Activated CD8-positive, alpha-beta memory T cell treated with anti-CD3 and anti-CD28 coated beads for 48 hours (primary cell): ENCODE results near the gene COQ10B.
A peak's percentile ranks its signal among the peaks of the same experiment; 100 is the strongest.

ENCODE experiments used
- DNase-seq, 3 experiments: peaks; one replicate each; pipeline ENCODE4 v3.0.0-alpha.2; 2020; ENCODE audit warnings: low read depth in 2 of 3, low spot score in 2 of 3

The COQ10B gene

DNA sequence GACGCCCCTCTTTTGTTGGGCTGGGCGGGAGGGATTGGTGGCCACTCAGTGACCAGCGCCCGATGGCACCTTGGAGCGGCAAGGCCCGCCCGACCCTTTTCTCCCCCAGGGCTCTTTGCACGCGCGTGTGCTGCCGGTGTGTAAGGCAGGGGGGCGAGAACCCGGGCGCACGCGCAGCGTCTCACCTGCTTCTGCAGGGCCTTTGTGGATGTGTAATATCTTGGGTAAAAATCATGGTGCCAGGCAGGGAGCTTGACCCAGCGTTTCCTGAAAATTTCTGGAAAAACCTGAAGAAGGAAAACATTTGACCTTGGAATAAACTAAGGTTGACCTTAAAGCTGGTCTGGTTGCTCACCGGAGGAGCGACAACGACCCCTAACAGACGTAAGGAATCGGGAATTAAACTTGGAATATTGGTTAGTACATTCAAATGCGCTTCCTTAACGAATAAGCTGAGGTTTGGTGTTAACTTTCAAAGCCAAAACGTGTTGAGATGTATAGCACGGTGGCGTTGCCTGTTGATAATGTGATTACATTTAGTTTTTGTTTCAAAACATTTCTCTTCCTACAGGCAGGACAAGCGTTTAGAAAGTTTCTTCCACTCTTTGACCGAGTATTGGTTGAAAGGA lies 47.3 kb downstream of the COQ10B start:
- DNase-seq = no peak

DNA sequence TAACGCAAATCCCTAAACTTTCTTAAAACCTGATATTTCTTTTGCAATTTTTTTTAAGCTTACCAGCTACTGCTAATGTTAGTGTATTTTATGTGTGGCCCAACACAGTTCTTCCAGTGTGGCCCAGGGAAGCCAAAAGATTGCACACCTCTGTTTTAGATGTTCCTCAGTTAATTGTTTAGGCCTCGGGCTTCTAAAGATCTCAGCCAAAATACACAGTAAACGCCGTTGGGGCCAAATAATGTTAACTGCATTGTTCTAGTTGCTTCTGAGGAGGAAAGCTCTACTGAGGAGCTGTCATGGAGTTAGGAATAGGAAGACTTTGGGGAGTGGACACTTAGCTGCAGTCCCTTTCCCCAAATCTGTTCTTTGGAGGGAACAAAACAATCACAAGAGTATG lies 48.8 kb downstream of the COQ10B start:
- DNase-seq = no peak

DNA sequence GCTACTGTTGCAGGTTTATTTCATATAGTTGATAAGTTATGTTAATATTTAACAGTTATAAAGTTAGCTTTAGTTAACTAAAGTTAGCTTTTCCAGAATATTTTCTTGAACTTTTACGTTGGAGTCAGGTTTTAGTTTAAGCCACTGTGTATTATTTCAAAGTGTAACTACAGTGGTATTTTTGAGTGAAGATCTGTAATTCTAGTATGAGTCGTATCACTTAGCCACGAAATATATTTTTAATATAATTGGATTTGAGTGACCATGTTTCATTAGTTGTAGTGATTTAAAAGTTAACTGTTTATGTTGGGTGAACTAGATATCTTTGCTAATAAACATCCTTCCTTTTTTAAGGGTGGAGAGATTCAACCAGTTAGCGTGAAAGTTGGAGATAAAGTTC lies 49.3 kb downstream of the COQ10B start:
- no peak for DNase-seq

DNA sequence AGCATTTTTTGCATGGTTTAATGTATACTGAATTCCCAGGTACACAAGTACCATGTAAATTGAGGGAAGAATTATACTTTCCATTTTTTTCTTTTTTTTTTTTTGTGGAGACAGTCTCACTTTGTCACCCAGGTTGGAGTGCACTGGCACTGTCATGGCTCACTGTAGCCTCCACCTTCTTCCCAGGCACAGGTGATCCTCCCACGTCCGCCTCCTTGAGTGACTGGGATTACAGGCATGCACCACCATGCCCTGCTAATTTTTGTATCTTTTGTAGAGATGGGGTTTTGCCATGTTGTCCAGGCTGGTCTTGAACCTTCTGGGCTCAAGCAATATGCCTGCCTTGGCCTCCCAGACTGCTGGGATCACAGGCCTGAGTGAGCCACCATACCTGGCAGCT lies 50.6 kb downstream of the COQ10B start:
- no peak for DNase-seq

DNA sequence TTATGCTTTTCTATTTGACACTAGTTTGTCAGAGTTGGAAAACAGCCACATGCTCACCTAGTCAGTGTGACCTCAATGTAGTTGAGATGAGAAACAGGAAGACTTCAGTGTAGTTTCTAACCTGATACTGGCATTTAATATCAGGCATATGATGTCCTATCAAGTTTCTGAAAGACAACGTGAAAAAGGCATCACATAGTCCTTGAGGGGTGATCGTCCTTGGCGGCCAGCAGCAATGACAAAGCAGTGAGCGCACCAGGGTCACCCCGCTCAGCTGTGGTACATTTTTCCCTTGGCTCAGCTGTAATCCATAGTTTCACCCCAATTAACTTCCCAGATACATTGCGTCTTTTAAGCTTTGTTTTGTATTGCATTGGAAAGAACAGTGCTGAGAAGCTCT lies 51.2 kb downstream of the COQ10B start:
- DNase-seq = no peak

DNA sequence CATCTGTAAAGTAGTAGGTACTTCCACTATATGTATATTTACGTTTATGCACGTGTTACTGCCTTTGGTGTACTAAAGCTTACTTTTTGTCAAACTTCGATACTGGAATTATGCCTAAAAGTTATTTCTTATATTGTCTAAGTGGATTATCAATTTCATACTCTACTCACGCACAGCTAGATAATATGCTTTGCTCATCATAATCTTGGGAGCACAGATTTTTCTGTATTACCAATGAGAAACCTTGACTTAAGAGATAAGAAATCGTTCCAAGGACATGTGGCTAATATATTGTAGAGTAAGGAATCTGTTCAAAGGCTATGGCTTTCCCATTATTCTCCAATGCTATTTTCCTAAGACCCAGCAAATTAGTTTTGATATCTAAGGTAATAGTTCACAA lies 53.3 kb downstream of the COQ10B start:
- DNase-seq = no peak

DNA sequence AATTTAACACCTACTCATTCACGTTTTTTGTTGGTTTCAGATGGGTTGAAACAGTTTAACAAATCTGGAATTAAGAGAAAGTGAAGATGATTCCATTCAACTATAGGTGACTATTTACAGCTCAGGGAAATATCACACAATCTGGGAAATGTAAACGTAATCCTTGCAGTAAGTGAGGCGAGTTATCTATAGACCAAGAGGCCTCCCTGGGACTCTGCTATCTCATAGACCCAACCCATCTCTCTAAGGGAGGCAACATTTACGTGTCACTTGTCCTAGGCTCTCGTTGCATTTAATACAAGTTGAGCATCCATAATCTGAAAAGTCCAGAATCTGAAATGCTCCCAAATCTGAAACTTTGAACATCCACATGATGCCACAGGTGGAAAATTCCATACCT lies 60.6 kb downstream of the COQ10B start:
- DNase-seq = no peak

DNA sequence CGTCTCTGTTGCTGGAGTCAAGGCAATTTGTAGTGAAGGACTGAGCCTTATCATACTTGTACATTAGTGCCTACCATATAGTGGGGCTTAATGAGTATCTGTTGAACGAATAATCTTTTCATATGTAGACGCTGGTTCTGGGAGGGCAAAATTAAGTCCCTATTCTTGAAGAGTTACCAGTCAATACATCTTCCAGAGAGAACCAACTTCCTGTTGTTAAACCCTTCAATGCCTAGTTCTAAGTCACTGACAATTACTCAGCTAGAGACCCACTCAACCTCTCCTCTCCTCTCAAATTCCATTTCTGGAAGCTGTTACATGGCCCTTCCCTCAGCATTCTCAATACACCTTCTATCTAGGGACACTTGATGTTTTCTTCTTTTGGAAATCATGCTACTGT lies 61.4 kb downstream of the COQ10B start:
- no peak for DNase-seq

DNA sequence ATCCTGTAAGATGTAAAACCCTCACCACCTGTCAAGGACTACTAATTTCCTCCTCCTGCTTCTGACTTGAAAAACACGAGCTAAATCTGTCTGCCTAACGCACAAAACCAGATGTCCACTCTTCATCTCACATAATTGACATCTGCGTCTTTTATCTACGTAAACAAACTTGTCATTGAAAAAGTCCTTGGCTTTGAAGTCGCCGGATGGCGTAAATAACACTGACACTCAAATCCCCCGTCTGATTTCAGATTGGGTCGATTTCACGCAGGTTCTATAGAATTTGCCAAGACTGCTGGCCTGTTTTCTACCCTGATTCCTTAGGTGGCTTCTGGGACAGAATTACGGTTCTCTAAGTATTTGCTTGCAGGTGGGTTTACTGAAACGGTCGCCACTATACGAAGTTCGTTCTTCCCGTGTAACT lies 62.0 kb downstream of the COQ10B start:
- no peak for DNase-seq

DNA sequence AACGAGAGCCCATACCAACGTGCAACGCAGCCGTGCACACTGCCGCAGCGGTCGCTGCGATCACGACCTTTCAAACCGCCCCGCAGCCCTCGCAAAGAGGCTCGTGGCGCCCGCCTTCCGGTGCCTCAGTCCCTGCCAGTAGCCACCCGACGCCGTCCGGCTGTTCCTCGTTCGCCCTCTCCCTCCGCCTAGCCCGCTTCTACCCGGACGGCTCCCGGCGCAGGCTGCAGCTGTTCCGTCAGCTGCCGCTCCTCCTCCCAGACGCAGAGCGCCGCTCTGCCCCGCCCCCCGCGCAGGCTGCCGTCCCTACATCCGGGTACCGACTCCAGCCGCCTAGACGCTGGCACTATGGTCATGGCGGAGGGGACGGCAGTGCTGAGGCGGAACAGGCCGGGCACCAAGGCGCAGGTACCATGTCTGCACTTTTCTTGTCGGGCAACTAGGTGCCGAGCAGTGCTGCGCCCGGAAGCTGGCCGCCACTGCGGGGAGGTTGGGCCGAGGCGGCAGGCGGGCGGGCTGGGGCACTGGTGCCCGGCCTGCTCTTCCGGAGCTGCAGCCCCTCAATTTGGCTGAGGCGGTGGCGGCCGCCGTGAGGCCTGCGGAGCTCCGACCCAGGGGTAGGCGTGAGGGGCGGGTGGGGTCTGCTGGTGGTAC lies 62.5 kb downstream of the COQ10B start, which contains the start of gene MOB4:
Gene MOB4, plus strand, starts transcription at position 328 of the 654 bp plus-strand sequence. Its CDS starts 21 bp downstream, at position 349.
- peak; percentile 86 to 91 (median 89) for DNase-seq

DNA sequence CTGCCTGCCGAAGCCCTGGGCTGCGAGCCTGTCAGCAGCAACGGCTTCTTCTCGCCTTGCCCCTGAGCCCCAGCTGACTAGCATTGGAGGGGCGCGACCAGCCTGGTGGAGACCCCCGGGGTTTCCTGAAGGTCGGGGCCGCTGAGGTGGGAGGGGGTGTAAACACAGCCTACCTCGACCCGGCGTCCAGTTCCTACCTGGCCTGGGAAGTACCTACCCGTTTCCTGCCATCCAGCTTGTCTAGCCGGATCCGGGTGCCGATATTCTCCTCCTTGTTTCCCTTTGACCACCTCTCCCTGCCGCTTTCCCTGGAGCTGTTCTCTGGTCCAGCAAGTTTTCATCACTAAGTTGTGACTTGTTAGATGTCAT lies 63.0 kb downstream of the COQ10B start:
- no peak for DNase-seq

DNA sequence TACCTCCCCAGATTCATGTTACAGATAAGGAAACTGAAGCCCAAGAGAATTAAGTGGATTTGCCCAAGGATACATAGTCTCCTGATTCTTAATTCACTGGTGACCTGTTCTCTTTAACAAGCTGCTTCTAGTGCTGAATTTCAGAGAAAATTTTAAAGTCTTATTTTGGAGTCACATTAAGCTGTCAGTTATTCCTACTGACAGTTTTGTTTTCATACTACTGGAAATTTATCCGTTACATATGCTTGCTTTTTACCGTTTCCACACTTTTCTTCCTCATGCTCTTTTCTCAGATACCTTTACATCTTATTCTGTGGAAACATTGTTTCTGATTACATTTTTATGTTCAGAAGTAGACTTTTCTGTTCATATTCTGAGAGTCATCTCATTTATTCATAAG lies 63.8 kb downstream of the COQ10B start:
- no peak for DNase-seq
